Activated T-cell treated with anti-CD3 and anti-CD28 coated beads, Interleukin-2, amount 50 U/mL, for 1 hour (primary cell): Measurements from ENCODE around the gene CMTM8.

Source experiments
- DNase-seq: peaks from one replicate; pipeline ENCODE4 v3.0.0-alpha.2; 2020

CMTM8 gene

DNA sequence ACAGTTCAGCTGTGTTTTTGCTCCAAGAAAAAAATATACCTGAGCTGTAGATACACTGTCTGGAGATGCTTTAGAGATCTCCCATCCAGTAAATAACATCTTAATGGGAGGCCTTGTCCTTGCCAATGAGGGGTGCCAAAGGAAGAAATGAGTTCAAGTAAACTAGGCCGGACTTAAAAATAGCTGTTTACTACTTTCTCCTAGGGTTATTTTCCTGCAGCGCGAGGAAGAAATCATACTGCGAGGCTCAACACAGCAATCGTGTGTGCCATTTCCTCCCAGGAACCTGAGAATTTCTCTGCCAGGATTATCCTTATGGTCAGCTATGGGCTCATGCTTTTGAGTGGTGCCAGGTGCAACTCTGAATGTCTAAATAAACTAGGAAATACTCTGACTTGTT, 71.9 kb downstream of the CMTM8 start:
- no peak for DNase-seq

DNA sequence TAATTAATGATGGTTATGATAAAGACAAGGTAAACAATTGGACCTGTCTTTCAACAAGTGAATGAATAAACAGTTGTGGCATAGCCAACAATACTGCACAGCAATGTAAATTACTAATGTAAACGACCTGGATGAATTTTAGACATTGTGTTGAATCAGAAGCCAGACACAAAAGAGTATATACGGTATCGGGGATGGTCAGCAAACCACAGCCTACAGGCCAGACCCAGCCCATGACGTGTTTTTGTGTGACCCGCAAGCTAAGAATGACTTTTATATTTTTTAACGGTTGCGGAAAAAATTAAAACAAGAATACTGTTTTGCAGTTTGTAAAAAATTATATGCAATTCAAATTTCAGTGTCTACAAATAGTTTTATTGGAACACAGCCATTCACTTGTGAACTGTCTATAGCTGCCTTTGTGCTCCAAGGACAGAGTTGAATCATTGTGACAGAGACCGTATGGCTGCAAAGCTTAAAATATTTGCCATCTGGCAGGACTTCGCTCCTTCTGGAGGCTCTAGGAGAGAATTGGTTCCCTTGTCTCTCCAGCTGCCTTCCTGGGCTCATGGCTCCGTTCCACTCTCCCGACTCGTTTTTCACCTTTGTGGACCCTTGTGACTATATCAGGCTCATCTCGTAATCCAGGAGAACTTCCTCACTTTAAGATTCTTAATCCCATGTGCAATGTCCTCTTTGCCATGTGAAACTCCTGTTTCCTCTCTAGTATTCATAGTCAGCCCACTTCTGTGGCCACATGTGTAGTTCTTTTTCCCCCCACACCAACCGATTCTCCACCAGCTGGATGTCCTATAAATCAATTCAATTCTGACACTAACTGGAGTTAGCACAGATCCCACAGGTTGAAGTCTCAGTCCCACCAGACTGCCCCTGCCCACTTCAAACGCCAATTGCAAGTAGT, 72.7 kb downstream of the CMTM8 start:
- DNase-seq, result no peak

DNA sequence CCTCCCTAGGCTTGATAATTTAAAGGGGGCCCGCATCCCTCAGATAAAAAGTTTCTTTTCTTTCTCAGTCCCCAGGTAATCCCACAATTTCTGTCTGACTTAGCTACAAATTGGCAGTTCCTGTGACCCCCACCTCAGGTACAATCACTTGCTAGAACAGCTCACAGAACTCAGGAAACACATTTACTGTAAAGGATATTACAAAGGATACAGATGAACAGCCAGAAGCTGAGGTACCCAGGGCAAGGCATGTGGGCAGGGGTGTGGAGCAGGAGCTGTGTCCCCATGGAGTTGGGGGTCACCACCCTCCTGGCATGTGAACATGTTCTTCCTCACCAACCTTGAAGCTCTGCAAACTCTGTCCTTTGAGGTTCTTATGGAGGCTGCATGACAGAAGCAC, 73.8 kb downstream of the CMTM8 start:
- no peak for DNase-seq

DNA sequence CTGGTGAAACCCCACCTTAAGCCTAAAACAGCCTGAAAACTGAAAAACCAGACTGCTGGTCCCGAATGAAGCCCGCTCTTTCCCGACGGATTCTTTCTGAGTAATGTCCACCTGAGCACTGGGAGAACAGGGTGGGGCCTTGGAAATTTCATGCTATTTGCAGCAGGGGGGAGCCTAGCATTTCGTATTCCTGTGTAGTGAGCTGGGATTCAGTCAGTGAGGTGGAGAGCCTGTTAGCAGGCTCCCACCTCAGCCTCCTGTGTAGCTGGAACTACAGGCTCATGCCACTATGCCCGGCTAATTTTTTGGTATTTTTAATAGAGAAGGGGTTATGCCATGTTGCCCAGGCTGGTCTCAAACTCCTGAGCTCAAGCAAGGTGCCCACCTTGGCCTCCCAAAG, 74.7 kb downstream of the CMTM8 start:
- DNase-seq, result no peak

DNA sequence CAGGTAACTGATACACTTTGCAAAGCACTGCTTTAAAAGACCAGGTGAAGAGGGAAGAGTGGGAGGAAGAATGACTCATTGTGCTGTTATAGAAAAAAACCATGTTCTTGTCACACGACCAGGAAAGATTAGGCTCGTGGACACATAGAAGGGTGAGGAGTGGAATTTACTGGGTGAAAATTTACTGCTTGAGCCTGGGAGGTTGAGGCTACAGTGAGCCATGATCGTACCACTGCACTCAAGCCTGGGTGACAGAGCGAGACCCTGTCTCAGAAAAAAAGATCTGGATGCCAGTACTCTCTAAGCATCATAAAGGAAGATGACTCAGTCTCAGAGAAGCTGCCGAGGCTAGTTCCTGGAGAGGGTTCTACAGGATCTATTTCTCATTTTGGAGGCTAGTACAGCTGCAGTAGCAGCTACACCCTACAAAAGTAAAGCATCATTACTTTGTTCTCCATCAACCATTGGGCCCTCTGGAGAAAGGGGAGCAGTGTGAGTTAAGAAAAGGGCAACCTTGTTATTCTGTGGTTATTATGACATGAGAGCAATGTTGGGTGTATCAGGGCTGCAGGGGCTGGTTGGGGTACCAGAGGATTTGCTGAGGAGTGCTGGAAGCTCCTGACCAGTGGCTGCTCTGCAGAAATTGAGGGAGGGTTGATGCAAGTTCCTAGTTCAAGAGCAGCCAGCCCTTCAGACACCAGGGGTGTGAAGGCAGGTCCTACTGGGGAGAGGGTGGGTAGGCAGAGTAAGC, 75.4 kb downstream of the CMTM8 start:
- DNase-seq, result peak; percentile 38

DNA sequence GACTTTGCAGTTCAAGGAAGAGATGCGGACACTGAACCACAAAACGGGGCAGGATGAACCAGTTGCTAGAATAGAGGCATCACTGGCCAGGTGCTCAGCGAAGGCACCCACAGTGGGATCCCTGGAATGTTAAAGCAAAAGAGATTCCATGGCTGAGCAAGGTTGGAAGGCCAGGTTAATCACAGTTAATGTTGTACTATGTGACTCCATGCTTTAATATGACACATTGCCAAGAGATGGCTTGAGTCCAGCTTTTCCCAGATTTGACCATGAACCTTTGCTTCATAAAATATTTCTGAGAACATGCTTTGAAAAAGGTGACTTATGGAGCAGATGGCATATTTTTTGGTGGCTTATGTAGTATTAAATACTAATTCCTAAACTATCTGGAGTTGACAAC, 77.0 kb downstream of the CMTM8 start:
- DNase-seq, result no peak

DNA sequence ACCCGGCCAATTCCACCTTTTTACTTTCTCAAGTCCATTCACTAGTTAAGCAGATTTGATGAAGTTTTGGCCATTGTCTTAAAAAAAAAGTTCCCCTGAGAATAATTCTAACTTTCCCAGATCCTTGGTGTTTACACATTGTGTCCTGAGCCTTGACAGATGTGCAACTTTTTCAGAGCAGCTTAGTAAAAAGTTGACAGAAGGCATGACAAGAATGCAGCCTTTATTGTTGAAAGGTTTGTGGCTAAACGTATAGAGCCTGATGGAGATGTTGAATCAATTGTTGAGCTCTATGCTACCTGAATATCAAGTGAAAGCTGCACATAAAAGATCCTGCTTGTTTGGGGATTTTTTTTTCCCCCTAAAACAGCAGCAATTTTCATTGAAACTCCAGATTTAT, 77.8 kb downstream of the CMTM8 start:
- no peak for DNase-seq

DNA sequence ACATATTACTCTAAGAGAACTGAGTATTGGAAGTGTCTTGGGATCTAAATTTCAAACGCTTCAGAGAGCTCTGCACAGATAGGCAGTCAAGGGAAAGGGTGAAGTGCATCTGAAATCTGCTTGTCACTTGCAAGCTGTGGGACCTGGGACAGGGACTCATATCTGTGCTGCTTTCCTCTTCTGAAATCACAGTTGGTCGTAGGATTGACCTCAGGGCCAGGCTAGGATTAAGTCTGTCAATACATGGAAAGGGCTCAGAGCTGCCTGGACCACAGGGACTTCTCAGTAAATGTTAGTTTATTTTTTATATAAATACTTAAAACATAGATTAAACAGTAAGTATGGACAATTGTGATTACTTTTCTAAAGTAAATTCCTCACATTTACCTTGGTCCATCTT, 78.5 kb downstream of the CMTM8 start:
- no peak for DNase-seq

DNA sequence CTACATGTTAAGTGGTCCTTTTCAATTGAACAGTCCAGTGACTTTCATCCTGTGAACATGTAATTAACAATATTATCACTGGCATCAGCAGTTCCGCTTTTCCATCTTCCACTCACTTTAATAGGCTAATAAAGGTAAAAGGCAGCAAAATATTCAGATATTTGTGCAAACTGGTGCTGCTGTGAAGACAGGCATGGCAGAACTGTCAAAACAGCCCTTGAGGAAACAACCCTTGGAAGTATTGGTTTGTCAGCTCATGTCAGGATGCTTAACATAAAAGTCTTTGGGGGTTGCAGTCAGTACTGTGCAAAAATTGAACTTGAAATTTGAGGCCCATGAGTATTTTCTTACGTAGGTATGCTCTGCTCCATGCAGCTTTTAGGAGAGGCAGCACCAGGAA, 81.1 kb downstream of the CMTM8 start:
- DNase-seq, result no peak

DNA sequence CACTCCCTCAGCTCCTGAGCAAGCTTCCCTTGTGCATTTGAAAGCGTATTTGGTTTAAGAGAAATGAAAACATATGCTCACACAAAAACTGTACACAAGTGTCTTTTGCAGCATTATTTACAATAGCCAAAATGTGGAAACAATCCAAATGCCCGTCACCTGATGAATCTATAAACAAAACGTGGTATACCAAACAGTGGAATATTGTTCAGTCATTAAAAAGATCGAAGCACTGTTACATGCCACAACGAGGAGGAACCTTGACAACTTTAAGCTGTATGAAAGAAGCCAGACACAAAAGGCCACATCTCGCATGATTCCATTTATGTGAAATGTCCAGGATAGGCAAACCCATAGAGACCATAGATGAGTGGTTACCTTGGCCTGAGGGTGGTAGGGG, 81.6 kb downstream of the CMTM8 start:
- no peak for DNase-seq

DNA sequence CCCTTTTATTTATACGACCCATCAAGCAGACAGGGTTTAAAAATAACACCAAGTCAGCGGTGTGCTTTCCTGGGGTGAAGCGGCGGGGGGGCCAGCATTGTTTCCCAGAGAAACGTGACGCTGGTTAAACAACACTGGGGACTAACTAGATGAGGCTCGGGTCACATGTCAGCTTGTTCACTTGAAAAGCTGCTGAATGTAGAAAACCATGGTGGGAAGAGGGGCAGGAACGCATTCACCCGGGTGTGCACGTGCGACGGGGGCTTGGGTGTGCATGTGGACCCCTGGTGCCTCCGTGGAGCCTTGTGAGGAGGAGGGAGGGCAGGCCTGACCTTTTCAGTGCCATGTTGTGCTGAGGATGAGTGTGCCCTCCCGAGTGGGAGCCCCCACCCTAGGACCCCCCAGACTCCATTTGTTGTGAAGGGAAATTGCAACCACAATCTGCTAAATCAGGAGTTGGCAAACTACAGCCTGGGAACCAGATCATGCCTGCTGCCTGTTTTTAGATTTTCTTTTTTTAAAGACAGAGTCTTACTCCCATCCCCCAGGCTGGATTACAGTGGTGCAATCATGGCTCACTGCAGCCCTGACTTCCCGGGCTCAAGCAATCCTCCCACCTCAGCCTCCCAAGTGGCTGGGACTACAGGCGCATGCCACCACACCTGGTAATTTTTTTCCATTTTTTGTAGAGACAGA, 82.8 kb downstream of the CMTM8 start:
- no peak for DNase-seq

DNA sequence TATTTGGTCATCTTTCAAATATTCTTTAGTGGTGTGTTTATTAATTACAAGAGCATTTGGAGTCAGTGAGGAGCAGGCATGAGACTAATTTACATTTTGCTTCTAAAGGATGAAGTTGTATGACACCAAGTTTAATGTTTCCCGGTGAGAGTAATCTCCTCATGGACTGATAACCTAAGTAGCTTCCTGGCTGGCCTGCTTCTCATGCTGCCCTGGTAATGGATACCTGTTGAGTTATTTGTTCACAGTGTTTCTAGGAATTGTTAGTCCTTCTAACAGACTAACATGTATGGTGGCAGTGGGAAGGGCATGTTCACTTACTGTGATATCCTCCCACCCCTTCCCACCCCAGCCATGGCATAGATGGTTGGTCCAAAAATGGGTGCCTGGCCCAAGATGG, 83.8 kb downstream of the CMTM8 start:
- DNase-seq, result no peak

DNA sequence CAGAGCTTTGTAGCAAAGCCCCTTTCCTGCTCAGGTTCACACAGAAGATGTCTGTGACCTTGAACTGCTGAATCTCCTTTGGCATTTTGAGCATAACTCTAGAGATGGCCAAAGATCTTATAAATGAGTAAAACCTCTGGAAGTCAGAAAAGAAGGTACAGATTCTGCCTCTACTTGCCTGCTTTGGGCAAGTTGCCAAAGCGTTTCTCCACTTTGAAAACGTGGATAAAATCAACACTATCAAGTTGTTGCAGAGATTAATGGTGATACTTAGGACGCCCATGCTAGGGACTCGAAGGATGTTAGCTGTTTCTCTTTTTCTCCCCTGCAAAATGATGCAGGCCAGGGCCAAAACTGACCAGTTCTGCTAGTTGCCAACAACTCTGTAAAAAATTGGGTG, 85.1 kb downstream of the CMTM8 start:
- no peak for DNase-seq

DNA sequence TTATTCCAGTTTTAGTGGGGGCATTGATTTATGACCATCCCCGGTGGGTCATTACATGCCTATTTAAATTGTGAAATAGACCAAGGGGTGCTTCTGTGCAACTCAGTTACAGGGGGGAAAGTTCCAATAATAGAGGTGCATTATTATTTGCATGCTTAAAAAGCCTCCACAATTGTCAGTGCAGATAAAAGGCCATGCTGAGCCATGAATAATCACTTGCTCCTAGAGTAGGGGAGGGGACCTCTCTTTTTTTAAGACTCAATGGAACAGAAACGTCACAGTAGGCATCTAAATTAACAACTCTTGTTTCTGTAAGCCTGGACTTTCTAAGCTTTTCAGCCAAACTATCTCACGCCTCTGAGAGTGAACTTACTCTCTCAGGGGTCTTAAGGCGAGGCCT, 86.7 kb downstream of the CMTM8 start:
- no peak for DNase-seq

DNA sequence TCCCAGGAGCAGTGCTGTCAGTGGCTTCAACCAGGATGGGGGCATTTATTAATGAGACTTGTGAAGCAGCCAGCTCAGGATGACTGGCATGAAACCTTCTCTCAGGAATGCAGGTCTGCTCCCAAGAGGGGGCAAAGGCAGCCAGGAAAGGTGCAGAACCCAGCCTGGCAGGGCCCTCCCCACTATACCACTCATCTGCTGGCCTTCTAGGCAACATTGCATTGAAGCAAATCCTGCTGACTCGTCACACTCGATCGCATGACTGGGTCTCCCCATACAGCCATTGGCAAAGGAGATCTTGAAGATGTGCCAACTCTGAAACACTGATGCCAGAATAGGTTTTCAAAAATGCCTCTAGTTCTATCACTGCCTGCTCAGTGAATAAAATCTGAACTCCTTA, 87.4 kb downstream of the CMTM8 start:
- DNase-seq, result no peak

DNA sequence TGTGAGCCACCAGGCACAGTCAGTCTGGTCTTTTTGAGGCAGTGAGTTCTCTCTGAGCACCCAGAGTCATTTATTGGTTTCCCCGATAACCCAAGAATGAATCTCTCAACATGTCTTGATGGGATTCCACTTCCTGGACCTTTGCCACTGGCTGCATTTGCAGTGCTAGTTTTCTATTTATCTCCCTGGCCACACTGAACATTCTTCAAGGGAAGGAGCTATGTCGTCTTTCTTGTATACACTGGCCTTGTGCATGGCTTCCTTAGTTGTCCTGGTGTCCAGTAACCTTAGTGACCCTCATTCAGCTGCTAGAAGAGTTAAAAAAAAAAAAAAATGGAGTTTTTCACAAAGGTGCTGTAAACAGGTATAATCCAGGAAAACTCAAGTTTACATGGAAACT, 88.3 kb downstream of the CMTM8 start:
- DNase-seq, result no peak

DNA sequence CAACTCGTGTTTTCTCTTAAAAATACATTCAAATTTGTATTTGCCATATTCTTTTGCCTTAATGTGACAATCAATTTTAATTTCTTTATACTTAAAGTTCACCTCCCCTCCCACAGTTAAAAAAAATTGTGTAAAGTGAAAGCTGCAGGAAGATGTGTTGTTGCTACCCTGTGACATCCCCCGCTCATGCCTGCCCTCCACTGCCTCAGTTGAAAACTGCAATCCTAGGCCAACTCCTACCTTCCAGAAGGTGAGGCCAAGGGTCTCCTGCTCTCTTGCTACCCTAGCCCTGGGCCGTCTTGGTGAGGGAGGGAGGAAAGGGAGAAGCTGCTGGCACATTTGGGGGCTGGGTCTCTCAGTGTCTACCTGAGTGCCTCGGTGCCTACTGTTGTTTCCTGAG, 96.2 kb downstream of the CMTM8 start:
- DNase-seq, result peak; percentile 65

DNA sequence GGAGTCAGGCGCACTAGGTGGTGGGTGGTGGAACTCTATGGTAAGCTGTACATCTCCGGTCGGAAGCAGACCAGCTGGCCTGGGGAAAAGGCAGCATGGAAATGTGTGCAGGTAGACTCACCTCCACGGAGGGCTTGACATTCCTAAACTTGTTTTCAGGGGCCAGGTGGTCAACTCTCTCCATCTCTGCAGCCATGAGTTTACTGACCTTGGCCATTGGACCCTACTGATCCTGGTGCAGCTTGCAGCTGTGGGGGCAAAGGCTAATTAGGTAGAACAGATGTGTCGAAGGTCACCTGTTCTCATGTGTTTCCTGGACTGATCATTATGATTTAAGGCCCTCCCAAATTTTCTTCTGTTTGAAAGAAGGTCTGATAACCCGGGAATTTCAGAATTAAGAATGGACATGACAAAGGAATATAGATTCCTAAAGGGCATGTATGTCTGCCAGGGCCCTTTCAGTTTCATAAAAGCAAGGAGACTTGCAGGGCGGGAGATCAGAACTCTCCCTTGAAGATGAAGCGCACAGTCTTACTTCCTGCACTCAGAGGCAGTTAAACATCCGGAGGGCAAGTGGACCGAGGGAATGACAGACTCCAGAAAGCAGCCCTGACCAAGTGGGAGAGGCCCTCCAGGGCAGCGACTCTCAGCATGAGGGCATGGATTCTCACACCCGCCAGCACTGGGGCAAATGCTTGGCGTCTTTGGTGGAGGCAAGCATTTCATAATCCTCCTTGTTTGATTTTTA, 97.1 kb downstream of the CMTM8 start:
- no peak for DNase-seq

DNA sequence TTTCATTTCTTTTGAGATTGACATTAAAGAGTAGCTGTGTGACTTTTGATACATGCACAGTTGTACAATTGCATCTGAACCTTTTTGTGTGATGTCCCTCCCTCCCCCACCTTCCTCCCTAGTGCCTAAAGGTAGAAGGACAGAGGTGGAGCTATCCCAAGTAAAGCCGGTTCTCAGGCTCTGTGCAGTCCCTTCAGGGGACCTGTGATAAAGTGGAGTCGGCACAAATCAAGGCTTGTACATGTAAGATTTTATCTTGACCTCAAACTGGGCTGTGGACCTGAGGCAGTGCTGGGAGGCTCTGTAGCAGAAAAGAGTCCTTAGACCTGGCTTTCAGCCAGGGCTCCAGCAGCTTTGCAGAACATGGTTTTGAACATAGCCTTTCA, 97.6 kb downstream of the CMTM8 start:
- no peak for DNase-seq

DNA sequence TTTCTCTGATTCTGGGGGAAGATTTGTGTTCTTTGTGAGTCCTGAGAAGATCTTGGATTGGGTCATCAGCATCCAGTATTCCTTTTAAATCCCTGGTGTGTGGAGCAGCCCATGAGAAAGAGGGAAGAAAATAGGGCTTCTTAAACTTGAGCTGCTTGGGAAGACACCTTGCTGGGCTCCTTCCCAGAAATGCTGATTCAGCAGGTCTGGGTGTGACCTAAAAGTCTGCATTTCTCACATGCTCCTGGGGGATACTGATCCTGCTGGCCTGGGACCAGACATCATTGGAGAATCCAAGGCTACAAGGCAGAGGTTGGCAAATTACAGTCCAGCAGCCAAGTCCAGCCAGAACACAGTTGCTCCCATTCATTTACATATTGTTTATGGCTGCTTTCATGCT, 99.0 kb downstream of the CMTM8 start:
- DNase-seq, result no peak

DNA sequence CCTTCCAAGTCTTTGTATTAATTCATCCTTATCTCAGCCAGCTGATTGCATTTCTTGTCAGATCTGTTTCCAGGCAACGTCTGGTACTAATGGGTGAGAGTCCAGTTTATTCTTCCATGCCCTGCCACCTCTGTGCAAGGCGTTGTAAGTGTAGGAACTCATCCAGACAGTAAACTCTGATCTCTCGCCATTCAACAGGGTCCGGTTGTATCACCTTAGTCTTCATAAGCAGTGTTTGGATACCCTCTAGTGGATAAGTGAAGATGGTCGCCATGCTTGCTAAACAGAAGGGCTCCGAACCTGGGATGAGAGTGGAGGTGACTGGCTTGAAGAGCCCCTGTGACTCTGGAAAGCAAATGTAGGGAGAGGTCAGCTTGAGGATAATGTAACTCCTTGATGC, 101.6 kb downstream of the CMTM8 start:
- DNase-seq, result no peak

DNA sequence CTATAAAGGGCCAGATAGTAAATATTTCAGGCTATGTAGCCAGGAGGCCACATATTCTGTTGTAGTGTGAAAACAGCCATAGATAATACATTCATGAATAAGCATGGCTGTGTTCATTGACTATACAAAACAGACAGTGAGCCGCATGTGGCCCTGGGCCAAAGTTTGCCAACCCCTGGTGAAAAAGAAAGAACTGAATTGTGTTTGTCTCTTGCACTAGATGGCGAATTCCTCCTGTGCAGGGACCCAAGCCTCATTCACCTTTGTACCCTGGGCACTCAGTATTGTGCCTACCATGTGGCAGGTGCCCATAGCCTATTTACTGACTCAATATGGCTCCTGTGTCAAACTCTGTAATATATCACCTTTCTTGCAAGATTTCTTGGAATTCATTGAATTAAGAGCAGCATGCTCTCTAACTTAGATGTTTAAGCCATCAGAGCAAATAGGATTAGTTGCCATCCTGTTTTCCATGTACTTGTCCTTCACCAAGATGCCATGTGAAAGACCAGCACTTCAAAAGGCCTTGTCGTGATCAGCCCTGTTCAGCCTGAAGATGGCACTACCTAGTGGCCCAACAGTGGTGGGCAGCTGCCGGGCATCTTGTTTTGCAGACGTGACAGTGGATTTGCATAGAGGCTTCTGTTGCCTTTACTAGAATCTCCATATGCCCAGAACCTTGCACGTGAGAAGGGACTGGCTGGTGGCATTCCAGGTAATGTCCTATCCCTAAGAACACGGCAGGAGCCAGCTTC, 102.3 kb downstream of the CMTM8 start:
- no peak for DNase-seq
